HepG2 (cell line): ENCODE results near the gene ABCG4. TPM values are rescaled to one million over a fixed set of nuclear protein-coding genes. Genes with fewer than 3 reads are reported as not detected.

Experiments
- ATAC-seq: fragments of 200-7000 bp; cut with Tn5 transposase; 3 replicates; pipeline ENCODE4 v1.9.1; 2020; ENCODE audit warnings: mild to moderate bottlenecking, moderate library complexity
- BruUV-seq: library from RNA; stranded (reverse); fragments of 400-500 nt; replicated peaks from 2 replicates; lab custom pipeline; 2021; lab: Mats Ljungman, UMichigan
- CTCF ChIA-PET: fragments of 300-600 bp; formaldehyde crosslinking; extraction: SDS; loops from one replicate; lab custom pipeline; 2021; ENCODE audit warnings: low total read pairs, inconsistent platforms, low intra/inter-chr PET ratio; lab: Yijun Ruan, JAX
- POLR2A ChIA-PET: fragments of 350-600 bp; sonication (Branson Sonifier 250); formaldehyde crosslinking; loops from one replicate; lab custom pipeline; 2020; ENCODE audit warnings: antibody characterized with exemption, inconsistent platforms; lab: Yijun Ruan, JAX
- DNase-seq: peaks from one replicate; pipeline ENCODE4 v3.0.0-alpha.2; 2015; ENCODE audit warnings: low spot score
- FAIRE-seq: peaks from 3 replicates; lab custom pipeline; 2011; peaks lifted over from hg19 to GRCh38; lab: Jason Lieb, UNC
- H2AFZ ChIP-seq: one replicate; pipeline ENCODE4 v1.6.1; 2011; ENCODE audit warnings: low read length, inconsistent platforms
- H3K27ac ChIP-seq: fragments of 300-600 bp; 3 replicates; pipeline ENCODE4 v1.8.0; 2011; ENCODE audit warnings: mixed run types, mild to moderate bottlenecking, mixed read lengths, low read length, inconsistent platforms; ENCODE audit not compliant: insufficient read depth; ENCODE audit errors: extremely low read length
- H3K27me3 ChIP-seq, 2 experiments: fragments of 200-600 bp in 1 of 2; 2 replicates in 1 of 2; 3 replicates in 1 of 2; pipeline versions ENCODE4 v1.6.0 to v1.8.0; 2011; ENCODE audit warnings: low read length in 2 of 2, mild to moderate bottlenecking in 2 of 2, moderate library complexity in 2 of 2, inconsistent platforms in 1 of 2; ENCODE audit not compliant: insufficient read depth in 2 of 2, control insufficient read depth in 1 of 2
- H3K36me3 ChIP-seq, 2 experiments: fragments of 200-600 bp in 1 of 2; replicated peaks in 1 of 2; 2 replicates in 1 of 2; 3 replicates in 1 of 2; pipeline versions ENCODE4 v1.5.1 to v1.8.0; 2011; ENCODE audit warnings: low read length in 2 of 2, inconsistent platforms in 1 of 2; ENCODE audit not compliant: insufficient read depth in 2 of 2, control insufficient read depth in 1 of 2
- H3K4me1 ChIP-seq: 2 replicates; pipeline ENCODE4 v1.5.1; 2012; ENCODE audit warnings: low read length, inconsistent platforms; ENCODE audit not compliant: insufficient read depth
- H3K4me2 ChIP-seq: 2 replicates; pipeline ENCODE4 v1.6.0; 2011; ENCODE audit warnings: low read depth, low read length, inconsistent platforms
- H3K4me3 ChIP-seq, 3 experiments: fragments of 200-600 bp in 1 of 3; sonication (generic), shearing (Covaris generic) in 1 of 3; replicated peaks in 1 of 3; 2 replicates each; pipeline ENCODE4 v1.5.1; 2011 to 2016; ENCODE audit warnings: low read length in 3 of 3, inconsistent platforms in 2 of 3, low read depth in 2 of 3, mild to moderate bottlenecking in 2 of 3, control low read depth in 1 of 3, mixed read lengths in 1 of 3; ENCODE audit not compliant: insufficient read depth in 1 of 3
- H3K79me2 ChIP-seq: one replicate; pipeline ENCODE4 v1.6.1; 2011; ENCODE audit warnings: low read length, inconsistent platforms; ENCODE audit not compliant: insufficient read depth
- H3K9ac ChIP-seq: 2 replicates; pipeline ENCODE4 v1.6.0; 2011; ENCODE audit warnings: mild to moderate bottlenecking, low read depth, low read length, inconsistent platforms; ENCODE audit not compliant: insufficient read depth
- H3K9me3 ChIP-seq: 2 replicates; pipeline ENCODE4 v1.5.1; 2012; ENCODE audit warnings: mild to moderate bottlenecking, low read length
- H4K20me1 ChIP-seq: 2 replicates; pipeline ENCODE4 v1.6.0; 2011; ENCODE audit warnings: inconsistent platforms, mild to moderate bottlenecking, low read length, moderate library complexity; ENCODE audit not compliant: insufficient read depth
- ADNP ChIP-seq: sonication (generic); formaldehyde crosslinking; IDR thresholded peaks from 2 replicates; pipeline ENCODE4 v1.4.0; 2020; ENCODE audit warnings: missing genetic modification reagents
- BATF2 ChIP-seq: sonication (generic); formaldehyde crosslinking; IDR thresholded peaks from 2 replicates; pipeline ENCODE4 v1.8.0; 2022; ENCODE audit warnings: mild to moderate bottlenecking, missing genetic modification reagents, moderate library complexity
- HDAC6 ChIP-seq: fragments of 200-600 bp; sonication (generic); IDR thresholded peaks from 2 replicates; pipeline ENCODE4 v1.7.0; 2017; ENCODE audit warnings: mild to moderate bottlenecking, antibody characterized with exemption, low read length, low read depth
- HNRNPL ChIP-seq: fragments of 200-400 bp; formaldehyde crosslinking; IDR thresholded peaks from 2 replicates; pipeline ENCODE4 v1.6.1; 2017; ENCODE audit warnings: mild to moderate bottlenecking, low read depth, low read length
- MTF2 ChIP-seq: sonication (generic); formaldehyde crosslinking; IDR thresholded peaks from 2 replicates; pipeline ENCODE4 v1.5.0; 2020; ENCODE audit warnings: missing genetic modification reagents, borderline replicate concordance
- SIN3A ChIP-seq: IDR thresholded peaks from 2 replicates; pipeline ENCODE4 v1.6.1; 2011; ENCODE audit warnings: low read depth, mild to moderate bottlenecking, control low read depth, low read length, borderline replicate concordance
- ZC3H13 ChIP-seq: sonication (generic); formaldehyde crosslinking; IDR thresholded peaks from 2 replicates; pipeline ENCODE4 v1.8.1; 2023; ENCODE audit warnings: mild to moderate bottlenecking, missing genetic modification reagents, moderate library complexity
- ZNF530 ChIP-seq: sonication (generic); formaldehyde crosslinking; IDR thresholded peaks from 2 replicates; pipeline ENCODE4 v1.5.0; 2020; ENCODE audit warnings: low read depth, mild to moderate bottlenecking, missing genetic modification reagents
- ZNF552 ChIP-seq: sonication (generic); formaldehyde crosslinking; IDR thresholded peaks from 2 replicates; pipeline ENCODE4 v1.9.0; 2022; ENCODE audit warnings: missing genetic modification reagents, mild to moderate bottlenecking, borderline replicate concordance
- ZNF589 ChIP-seq: sonication (generic); formaldehyde crosslinking; conservative IDR thresholded peaks from 2 replicates; pipeline ENCODE4 v1.8.0; 2022; ENCODE audit warnings: mild to moderate bottlenecking, moderate library complexity, missing genetic modification reagents
- ZUFSP ChIP-seq: sonication (generic); formaldehyde crosslinking; IDR thresholded peaks from 2 replicates; pipeline ENCODE4 v1.9.0; 2021; ENCODE audit warnings: missing genetic modification reagents, mild to moderate bottlenecking, borderline replicate concordance
- WGBS: methylation state at CpG from one replicate; pipeline ENCODE4 v1.1.6; 2017; ENCODE audit warnings: low lambda C conversion rate; 5-methylcytosine and 5-hydroxymethylcytosine counted together
- in situ Hi-C: cut with HindIII; loops from 2 replicates; pipeline ENCODE4 v1.10.0; 2017; ENCODE audit warnings: low pct_unique_long_range_greater_than_20kb; ENCODE audit not compliant: extremely low pct_ligation_motif_present
- intact Hi-C: fragments of 100-400 bp; cut with micrococcal nuclease; formaldehyde crosslinking; loops from one replicate; pipeline ENCODE4 v1.10.0; 2022; ENCODE audit not compliant: unreplicated experiment
- polyA plus RNA-seq, 8 experiments: library from polyadenylated mRNA; depleted of rRNA in 3 of 8; stranded (reverse) in 7 of 8; unstranded in 1 of 8; fragments of >200 nt; fragmentation: Illumina TruSeq in 4 of 8; extraction: Trizol in 4 of 8; gene quantifications; 2 replicates each; pipeline versions ENCODE4 v1.2.1 to v1.2.3, GENCODE V29; 2011 to 2016; ENCODE audit warnings: low read depth in 4 of 8, missing spikeins in 1 of 8, mixed read lengths in 1 of 8; ENCODE audit not compliant: insufficient read depth in 1 of 8
- total RNA-seq, 5 experiments: library from RNA; depleted of rRNA; stranded (reverse); fragments of >200 nt; fragmentation: Illumina TruSeq; extraction: Trizol; gene quantifications; 2 replicates each; pipeline ENCODE4 v1.2.3, GENCODE V29; 2016; ENCODE audit warnings: low read depth in 1 of 5
- TF ChIP-seq, protein P1 (sequence below): IDR thresholded peaks from 2 replicates; pipeline ENCODE4 v1.6.1; 2018; ENCODE audit warnings: missing genetic modification reagents, mild to moderate bottlenecking, missing compliant biosample characterization

The ABCG4 gene
- total and polyA plus RNA-seq, 2 of the 13 experiments (the other 11 are each of a cell fraction or from before 2014, with no cell fraction given) = not detected

DNA sequence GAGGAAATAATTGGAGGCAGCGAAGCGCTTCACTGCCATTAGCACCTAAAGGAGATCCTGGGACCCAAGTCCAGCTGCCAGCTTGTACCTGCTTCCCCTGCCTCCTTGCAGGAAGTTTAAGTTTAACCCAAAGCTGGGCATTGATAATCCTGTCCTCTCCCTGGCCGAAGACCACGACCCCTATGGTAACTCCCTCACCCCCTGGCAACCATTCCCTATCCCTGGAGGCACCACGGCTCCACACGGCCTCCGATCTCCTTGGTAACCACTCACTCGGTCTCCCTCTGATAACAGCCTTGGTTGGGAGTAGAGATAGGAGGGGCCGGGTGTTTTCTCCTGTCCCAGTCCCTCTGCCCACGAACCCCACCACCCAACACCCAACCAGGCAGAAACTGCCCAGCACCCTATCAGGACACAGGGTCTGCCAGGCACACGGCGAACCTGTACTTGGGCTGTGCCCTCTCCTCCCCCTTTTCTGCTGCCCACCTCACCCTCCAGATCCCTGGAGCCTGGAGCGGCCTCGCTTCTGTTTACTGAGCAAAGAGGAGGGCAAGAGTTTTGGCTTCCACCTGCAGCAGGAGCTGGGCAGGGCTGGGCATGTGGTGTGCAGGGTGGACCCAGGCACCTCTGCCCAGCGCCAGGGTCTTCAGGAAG lies 37.3 kb downstream of the ABCG4 start:
- FAIRE-seq (no peak), ATAC-seq (peak; percentile 19), DNase-seq (no peak)
- H4K20me1 ChIP-seq = no peaks in the 10 kb centered on the region
- WGBS = 14% methylated on average over 15 of the region's 15 CpGs
- H3K79me2 ChIP-seq = no peaks in the 10 kb centered on the region
- H2AFZ ChIP-seq = no peak overlapping the region
- POLR2A ChIA-PET = interaction anchor here (1.0 to 3.8 kb wide), 3 partner anchors 17 to 77 kb away, joined by 3 to 31 read pairs (median 5); partner anchors contain the start of genes HINFP and NLRX1
- no TSS peak for BruUV-seq
- peak overlapping the region; percentile 64 for H3K4me2 ChIP-seq
- CTCF ChIA-PET = no interaction called here
- in situ Hi-C loops (no loop called here), intact Hi-C loops (no loop called here)
- H3K4me1 ChIP-seq = peaks cover 21% of the 10 kb centered on the region
- peaks cover 0 to 9% of the 10 kb centered on the region in 2 experiments; a peak in 4 of 5 replicates for H3K27me3 ChIP-seq
- TF ChIP-seq HNRNPL (peak; percentile 76; the same call in 1 of the 2 replicates), ADNP (CRISPR knock-in tag) (no peak)
- no peaks in the 10 kb centered on the region for H3K9me3 ChIP-seq
- no peaks in the 10 kb centered on the region for H3K36me3 ChIP-seq
- H3K9ac ChIP-seq = no peak overlapping the region
- H3K27ac ChIP-seq = no peak overlapping the region
- peak overlapping the region in 1 of 3 experiments; percentile 16; a peak in 1 of 6 replicates for H3K4me3 ChIP-seq

- no peak for DNase-seq
- Histone ChIP-seq H3K4me1 (peaks cover 33% of the 10 kb centered on the region), H3K36me3 (no peaks in the 10 kb centered on the region), H3K79me2 (no peaks in the 10 kb centered on the region), H3K27ac (no peak overlapping the region), H3K4me2 (no peak overlapping the region), H3K4me3 (no peak overlapping the region), H3K9ac (no peak overlapping the region), H4K20me1 (no peaks in the 10 kb centered on the region), H3K27me3 (peaks cover 0 to 9% of the 10 kb centered on the region in 2 experiments; a peak in 4 of 5 replicates), H2AFZ (no peak overlapping the region), H3K9me3 (no peaks in the 10 kb centered on the region)
- intact Hi-C loops = no loop called here
- in situ Hi-C loops = no loop called here
- CTCF ChIA-PET = no interaction called here
- 65% methylated on average over 20 of the region's 21 CpGs for WGBS
- no peak for FAIRE-seq
- ATAC-seq = no peak
- BruUV-seq = no TSS peak
- POLR2A ChIA-PET = interaction anchor here (3.8 kb wide), 1 partner anchor 19 kb away, joined by 31 read pairs; the partner anchor contains the start of gene NLRX1
- TF ChIP-seq ZUFSP (CRISPR knock-in tag) (no peak), ZNF530 (no peak), BATF2 (CRISPR knock-in tag) (no peak), MTF2 (CRISPR knock-in tag) (no peak), ZNF589 (CRISPR knock-in tag) (no peak), HDAC6 (no peak), ZC3H13 (CRISPR knock-in tag) (no peak), SIN3A (no peak), ZNF552 (CRISPR knock-in tag) (no peak)
- TF ChIP-seq, protein P1, sequence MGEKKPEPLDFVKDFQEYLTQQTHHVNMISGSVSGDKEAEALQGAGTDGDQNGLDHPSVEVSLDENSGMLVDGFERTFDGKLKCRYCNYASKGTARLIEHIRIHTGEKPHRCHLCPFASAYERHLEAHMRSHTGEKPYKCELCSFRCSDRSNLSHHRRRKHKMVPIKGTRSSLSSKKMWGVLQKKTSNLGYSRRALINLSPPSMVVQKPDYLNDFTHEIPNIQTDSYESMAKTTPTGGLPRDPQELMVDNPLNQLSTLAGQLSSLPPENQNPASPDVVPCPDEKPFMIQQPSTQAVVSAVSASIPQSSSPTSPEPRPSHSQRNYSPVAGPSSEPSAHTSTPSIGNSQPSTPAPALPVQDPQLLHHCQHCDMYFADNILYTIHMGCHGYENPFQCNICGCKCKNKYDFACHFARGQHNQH (CRISPR knock-in tag) = no peak
Observed at GRCh38 chr11:119187123-119187892, 38.5 kb downstream of the ABCG4 start.
